NCI-H2081 (cell line): ENCODE results near the gene INSRR.

ENCODE experiments used
- DNase-seq, 2 experiments: peaks; one replicate each; lab custom pipeline; 2025; lab: John Stamatoyannopoulos, UW

INSRR gene

GRCh38 chr1:156851779-156852417 lies 7.0 kb downstream of the INSRR start:
- DNase-seq: peak in 1 of 2 experiments; percentile 50

- no peak for DNase-seq
Observed at GRCh38 chr1:156849151-156849496, 9.8 kb downstream of the INSRR start.

- no peak for DNase-seq
Observed at GRCh38 chr1:156848461-156849150, 10.3 kb downstream of the INSRR start.

GRCh38 chr1:156847591-156848460 lies 11.1 kb downstream of the INSRR start:
- DNase-seq: no peak

- no peak for DNase-seq
Observed at GRCh38 chr1:156846643-156847042, 12.3 kb downstream of the INSRR start.

GRCh38 chr1:156845953-156846545 lies 12.9 kb downstream of the INSRR start:
- no peak for DNase-seq

GRCh38 chr1:156845055-156845952 lies 13.6 kb downstream of the INSRR start:
- no peak for DNase-seq

- no peak for DNase-seq
Observed at GRCh38 chr1:156844638-156845037, 14.3 kb downstream of the INSRR start.

GRCh38 chr1:156844102-156844501 lies 14.8 kb downstream of the INSRR start:
- DNase-seq: no peak

- no peak for DNase-seq
Observed at GRCh38 chr1:156842618-156843300, 16.2 kb downstream of the INSRR start.

GRCh38 chr1:156841295-156841855 lies 17.5 kb downstream of the INSRR start:
- no peak for DNase-seq

GRCh38 chr1:156840898-156841279 lies 18.0 kb downstream of the INSRR start:
- no peak for DNase-seq

- no peak for DNase-seq
Observed at GRCh38 chr1:156840186-156840897, 18.6 kb downstream of the INSRR start.

GRCh38 chr1:156839426-156840109 lies 19.3 kb downstream of the INSRR start:
- no peak for DNase-seq

- DNase-seq: peak in 1 of 2 experiments; percentile 21
Observed at GRCh38 chr1:156838972-156839371, 19.9 kb downstream of the INSRR start.

GRCh38 chr1:156836892-156837291 lies 22.0 kb downstream of the INSRR start:
- DNase-seq: no peak

- DNase-seq: no peak
Observed at GRCh38 chr1:156836041-156836654, 22.8 kb downstream of the INSRR start.

GRCh38 chr1:156834322-156834721 lies 24.6 kb downstream of the INSRR start:
- DNase-seq: no peak

- DNase-seq: peak in 1 of 2 experiments; percentile 34
Observed at GRCh38 chr1:156833603-156834002, 25.3 kb downstream of the INSRR start.
